Endothelial cell of umbilical vein (primary cell): ENCODE results near the gene MVB12B. TPM values are rescaled to one million over a fixed set of nuclear protein-coding genes. Genes with fewer than 3 reads are reported as not detected.

ENCODE experiments used
- BruUV-seq: library from RNA; stranded (reverse); fragments of 400-500 nt; replicated peaks from 2 replicates; lab custom pipeline; 2021; lab: Mats Ljungman, UMichigan
- CTCF ChIA-PET: fragments of 300-600, 350-600 bp; sonication (Branson Sonifier 250); formaldehyde crosslinking; loops from one replicate; lab custom pipeline; 2021; ENCODE audit warnings: antibody characterized with exemption, inconsistent platforms; lab: Charles Lee
- POLR2A ChIA-PET: fragments of 300-600, 350-600 bp; sonication (Branson Sonifier 250); formaldehyde crosslinking; loops from one replicate; lab custom pipeline; 2021; ENCODE audit warnings: antibody characterized with exemption, inconsistent platforms; lab: Charles Lee
- DNase-seq: peaks from one replicate; pipeline ENCODE4 v3.0.0-alpha.2; 2011; ENCODE audit warnings: low read depth, low spot score
- FAIRE-seq: peaks from 2 replicates; lab custom pipeline; 2011; peaks lifted over from hg19 to GRCh38; lab: Jason Lieb, UNC
- H2AFZ ChIP-seq: 2 replicates; pipeline ENCODE4 v1.6.0; 2012; ENCODE audit warnings: low read depth, low read length, control low read depth, inconsistent platforms
- H3K27ac ChIP-seq: 2 replicates; pipeline ENCODE4 v1.5.1; 2011; ENCODE audit warnings: low read depth, mild to moderate bottlenecking, control low read depth, low read length, moderate library complexity; ENCODE audit not compliant: insufficient read depth
- H3K27me3 ChIP-seq, 2 experiments: 2 replicates each; pipeline versions ENCODE4 v1.6.0 to v1.6.1; 2011; ENCODE audit warnings: low read length in 2 of 2, mixed read lengths in 1 of 2; ENCODE audit not compliant: control insufficient read depth in 2 of 2, insufficient read depth in 2 of 2
- H3K36me3 ChIP-seq, 2 experiments: 2 replicates in 1 of 2; 3 replicates in 1 of 2; pipeline ENCODE4 v1.5.1; 2011; ENCODE audit warnings: low read length in 2 of 2, mild to moderate bottlenecking in 1 of 2, moderate library complexity in 1 of 2; ENCODE audit not compliant: control insufficient read depth in 2 of 2, insufficient read depth in 2 of 2; ENCODE audit errors: extremely low read depth in 1 of 2
- H3K4me1 ChIP-seq: 3 replicates; pipeline ENCODE4 v1.5.1; 2011; ENCODE audit warnings: mild to moderate bottlenecking, low read length; ENCODE audit not compliant: control insufficient read depth, insufficient read depth; ENCODE audit errors: extremely low read depth
- H3K4me2 ChIP-seq: 2 replicates; pipeline ENCODE4 v1.6.1; 2011; ENCODE audit warnings: low read length, control low read depth, mixed read lengths; ENCODE audit not compliant: insufficient read depth
- H3K4me3 ChIP-seq, 3 experiments: fragments of 200-600 bp in 1 of 3; sonication (generic), shearing (Covaris generic) in 1 of 3; replicated peaks in 1 of 3; 2 replicates each; pipeline ENCODE4 v1.5.1; 2011 to 2016; ENCODE audit warnings: control low read depth in 3 of 3, low read length in 3 of 3, mild to moderate bottlenecking in 2 of 3, inconsistent platforms in 1 of 3, low read depth in 1 of 3, moderate library complexity in 1 of 3; ENCODE audit not compliant: insufficient read depth in 1 of 3
- H3K79me2 ChIP-seq: 2 replicates; pipeline ENCODE4 v1.6.0; 2012; ENCODE audit warnings: low read length, inconsistent platforms; ENCODE audit not compliant: control insufficient read depth, insufficient read depth
- H3K9ac ChIP-seq: replicated peaks from 2 replicates; pipeline ENCODE3; 2011; ENCODE audit warnings: low read length, control low read depth; ENCODE audit not compliant: insufficient read depth; ENCODE audit errors: extremely low read depth
- H3K9me1 ChIP-seq: replicated peaks from 3 replicates; pipeline ENCODE4 v1.6.0; 2011; ENCODE audit warnings: mild to moderate bottlenecking, low read length; ENCODE audit not compliant: control insufficient read depth, insufficient read depth; ENCODE audit errors: extremely low read depth
- H3K9me3 ChIP-seq: replicated peaks from 2 replicates; pipeline ENCODE4 v1.5.1; 2012; ENCODE audit warnings: low read length, inconsistent platforms; ENCODE audit not compliant: control insufficient read depth, insufficient read depth
- H4K20me1 ChIP-seq: replicated peaks from 2 replicates; pipeline ENCODE3; 2011; ENCODE audit warnings: mild to moderate bottlenecking, low read length; ENCODE audit not compliant: control insufficient read depth, insufficient read depth; ENCODE audit errors: extremely low read depth
- EZH2 ChIP-seq: IDR thresholded peaks from 2 replicates; pipeline ENCODE4 v1.6.1; 2012; ENCODE audit warnings: borderline replicate concordance, low read depth, mild to moderate bottlenecking, moderate library complexity, low read length, inconsistent platforms; ENCODE audit not compliant: severe bottlenecking
- FOS ChIP-seq: IDR thresholded peaks from 2 replicates; pipeline ENCODE4 v1.6.1; 2011; ENCODE audit warnings: mild to moderate bottlenecking, low read length, moderate library complexity, borderline replicate concordance; ENCODE audit not compliant: insufficient read depth
- GATA2 ChIP-seq: IDR thresholded peaks from 2 replicates; pipeline ENCODE4 v1.7.0; 2011; ENCODE audit warnings: low read depth, mild to moderate bottlenecking, moderate library complexity, mixed read lengths, low read length; ENCODE audit not compliant: insufficient read length, insufficient read depth
- JUN ChIP-seq: IDR thresholded peaks from 2 replicates; pipeline ENCODE4 v1.6.1; 2011; ENCODE audit warnings: borderline replicate concordance, low read depth; ENCODE audit not compliant: insufficient read length, insufficient read depth
- MYC ChIP-seq: IDR thresholded peaks from one replicate; pipeline ENCODE4 v1.6.1; 2011; ENCODE audit warnings: mild to moderate bottlenecking, low read depth, low read length
- POLR2A ChIP-seq: IDR thresholded peaks from 2 replicates; pipeline ENCODE4 v1.6.1; 2012; ENCODE audit warnings: low read depth, mild to moderate bottlenecking, control low read depth, low read length
- POLR2AphosphoS5 ChIP-seq: IDR thresholded peaks from 2 replicates; pipeline ENCODE4 v1.6.1; 2012; ENCODE audit warnings: low read depth, mild to moderate bottlenecking, control low read depth, low read length, moderate library complexity; ENCODE audit not compliant: insufficient read depth
- dilution Hi-C: fragments of 300-500 bp; cut with MboI; formaldehyde crosslinking; loops from one replicate; pipeline ENCODE4 v1.15.0; 2019; ENCODE audit warnings: low sequenced_read_pairs; ENCODE audit not compliant: extremely low pct_ligation_motif_present
- intact Hi-C: fragments of 100-400 bp; cut with micrococcal nuclease; formaldehyde crosslinking; loops from one replicate; pipeline ENCODE4 v1.10.0; 2022
- polyA plus RNA-seq, 4 experiments: library from polyadenylated mRNA; depleted of rRNA in 3 of 4; stranded (reverse) in 3 of 4; unstranded in 1 of 4; fragments of >200 nt; gene quantifications; 2 replicates each; pipeline versions ENCODE4 v1.2.1 to v1.2.3, GENCODE V29; 2011 to 2012; ENCODE audit warnings: missing spikeins in 1 of 4
- total RNA-seq: library from RNA; stranded (reverse); gene quantifications from 2 replicates; pipeline ENCODE4 v1.2.3, GENCODE V29; 2021
- TF ChIP-seq, protein P1 (sequence below), 2 donors: IDR thresholded peaks; 1 replicate in 1 of 2; 2 replicates in 1 of 2; pipeline ENCODE4 v1.5.1; 2011; ENCODE audit warnings: low read length in 2 of 2, mild to moderate bottlenecking in 2 of 2, moderate library complexity in 2 of 2, control low read depth in 1 of 2, inconsistent platforms in 1 of 2, low read depth in 1 of 2; ENCODE audit not compliant: insufficient read depth in 1 of 2; ENCODE audit errors: extremely low read depth in 1 of 2
- TF ChIP-seq, protein P2 (sequence below): IDR thresholded peaks from 2 replicates; pipeline ENCODE4 v1.6.1; 2011; ENCODE audit not compliant: insufficient read depth, insufficient read length

Gene MVB12B
- total and polyA plus RNA-seq, 2 donors (not counting 3 experiments of a cell fraction or from before 2014, with no cell fraction given), result 6.6 to 17.3 TPM

DNA sequence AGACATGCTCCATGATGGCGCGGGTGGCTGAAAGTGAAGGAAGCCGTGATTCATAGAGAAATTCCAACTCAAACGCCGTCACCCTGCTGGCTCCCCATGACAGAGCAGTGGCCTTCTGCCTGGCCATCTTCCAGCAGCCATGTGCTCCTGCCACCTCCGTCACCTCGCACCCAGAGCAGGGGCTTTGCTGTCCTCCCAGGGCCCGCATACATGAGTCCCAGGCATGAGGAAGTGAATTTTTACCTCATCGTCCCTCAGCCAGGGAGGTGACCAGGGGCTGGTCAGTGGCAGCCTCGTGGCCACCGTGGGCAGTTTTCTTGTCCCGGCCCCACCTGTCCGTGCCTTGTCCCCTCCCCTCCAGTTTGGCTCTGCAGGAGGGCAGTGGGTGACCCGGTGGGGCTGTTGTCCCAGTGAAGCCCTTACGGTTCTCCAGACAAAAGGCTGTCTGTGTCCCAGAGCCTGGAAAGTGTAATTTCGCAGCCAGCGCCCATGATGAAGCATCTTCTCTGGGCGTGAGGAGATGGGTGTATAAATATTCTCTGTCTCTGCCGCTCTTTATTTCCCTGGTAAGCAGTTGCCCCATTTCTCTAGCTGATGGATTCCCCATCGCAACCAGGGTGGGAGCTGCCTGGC lies 163.1 kb downstream of the MVB12B start:
- Histone ChIP-seq H3K4me2 (no peak overlapping the region), H3K9me3 (no peaks in the 10 kb centered on the region), H3K79me2 (no peaks in the 10 kb centered on the region), H3K4me3 (no peak overlapping the region), H3K4me1 (no peaks in the 10 kb centered on the region), H3K27me3 (no peaks in the 10 kb centered on the region), H3K27ac (no peak overlapping the region), H4K20me1 (no peaks in the 10 kb centered on the region), H3K9me1 (no peaks in the 10 kb centered on the region), H3K36me3 (no peaks in the 10 kb centered on the region), H3K9ac (no peak overlapping the region), H2AFZ (no peak overlapping the region)
- CTCF ChIA-PET, result interaction anchor here (2.3 to 4.7 kb wide), 4 partner anchors 90 to 1082 kb away, joined by 15 to 91 read pairs (median 28); no protein-coding TSS in a partner anchor
- TF ChIP-seq, protein P1, sequence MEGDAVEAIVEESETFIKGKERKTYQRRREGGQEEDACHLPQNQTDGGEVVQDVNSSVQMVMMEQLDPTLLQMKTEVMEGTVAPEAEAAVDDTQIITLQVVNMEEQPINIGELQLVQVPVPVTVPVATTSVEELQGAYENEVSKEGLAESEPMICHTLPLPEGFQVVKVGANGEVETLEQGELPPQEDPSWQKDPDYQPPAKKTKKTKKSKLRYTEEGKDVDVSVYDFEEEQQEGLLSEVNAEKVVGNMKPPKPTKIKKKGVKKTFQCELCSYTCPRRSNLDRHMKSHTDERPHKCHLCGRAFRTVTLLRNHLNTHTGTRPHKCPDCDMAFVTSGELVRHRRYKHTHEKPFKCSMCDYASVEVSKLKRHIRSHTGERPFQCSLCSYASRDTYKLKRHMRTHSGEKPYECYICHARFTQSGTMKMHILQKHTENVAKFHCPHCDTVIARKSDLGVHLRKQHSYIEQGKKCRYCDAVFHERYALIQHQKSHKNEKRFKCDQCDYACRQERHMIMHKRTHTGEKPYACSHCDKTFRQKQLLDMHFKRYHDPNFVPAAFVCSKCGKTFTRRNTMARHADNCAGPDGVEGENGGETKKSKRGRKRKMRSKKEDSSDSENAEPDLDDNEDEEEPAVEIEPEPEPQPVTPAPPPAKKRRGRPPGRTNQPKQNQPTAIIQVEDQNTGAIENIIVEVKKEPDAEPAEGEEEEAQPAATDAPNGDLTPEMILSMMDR (IDR thresholded peaks at IDR 0.05; ENCODE audit: extremely low read depth in 1 of 2, insufficient read depth in 1 of 2, low read depth in 1 of 2, low read length in 2 of 2), result no peak
- TF ChIP-seq POLR2AphosphoS5 (no peak), FOS (no peak), MYC (no peak), JUN (no peak), EZH2 (no peak), GATA2 (no peak), POLR2A (no peak)
- TF ChIP-seq, protein P2, sequence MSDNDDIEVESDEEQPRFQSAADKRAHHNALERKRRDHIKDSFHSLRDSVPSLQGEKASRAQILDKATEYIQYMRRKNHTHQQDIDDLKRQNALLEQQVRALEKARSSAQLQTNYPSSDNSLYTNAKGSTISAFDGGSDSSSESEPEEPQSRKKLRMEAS, result no peak
- FAIRE-seq, result no peak
- DNase-seq, result no peak
- BruUV-seq, result no TSS peak
- intact Hi-C loops, result loop anchor here (2.0 to 5.0 kb wide), 2 partner anchors 261 to 1082 kb away; no protein-coding TSS in a partner anchor
- dilution Hi-C loops, result no loop called here
- POLR2A ChIA-PET, result no interaction called here
